Activated CD4-positive, alpha-beta T cell treated with anti-CD3 and anti-CD28 coated beads, Interleukin-2, amount 50 U/mL, for 48 hours (primary cell): ENCODE data around the gene COMMD10.
"Not testable (repeated sequence)": the region's sequence is repeated elsewhere in the genome, so short reads cannot be mapped to it uniquely, and the experiment has no call there.

Experiments used
- DNase-seq, 2 experiments: peaks; one replicate each; pipeline ENCODE4 v3.0.0-alpha.2; 2020

COMMD10 gene

DNA sequence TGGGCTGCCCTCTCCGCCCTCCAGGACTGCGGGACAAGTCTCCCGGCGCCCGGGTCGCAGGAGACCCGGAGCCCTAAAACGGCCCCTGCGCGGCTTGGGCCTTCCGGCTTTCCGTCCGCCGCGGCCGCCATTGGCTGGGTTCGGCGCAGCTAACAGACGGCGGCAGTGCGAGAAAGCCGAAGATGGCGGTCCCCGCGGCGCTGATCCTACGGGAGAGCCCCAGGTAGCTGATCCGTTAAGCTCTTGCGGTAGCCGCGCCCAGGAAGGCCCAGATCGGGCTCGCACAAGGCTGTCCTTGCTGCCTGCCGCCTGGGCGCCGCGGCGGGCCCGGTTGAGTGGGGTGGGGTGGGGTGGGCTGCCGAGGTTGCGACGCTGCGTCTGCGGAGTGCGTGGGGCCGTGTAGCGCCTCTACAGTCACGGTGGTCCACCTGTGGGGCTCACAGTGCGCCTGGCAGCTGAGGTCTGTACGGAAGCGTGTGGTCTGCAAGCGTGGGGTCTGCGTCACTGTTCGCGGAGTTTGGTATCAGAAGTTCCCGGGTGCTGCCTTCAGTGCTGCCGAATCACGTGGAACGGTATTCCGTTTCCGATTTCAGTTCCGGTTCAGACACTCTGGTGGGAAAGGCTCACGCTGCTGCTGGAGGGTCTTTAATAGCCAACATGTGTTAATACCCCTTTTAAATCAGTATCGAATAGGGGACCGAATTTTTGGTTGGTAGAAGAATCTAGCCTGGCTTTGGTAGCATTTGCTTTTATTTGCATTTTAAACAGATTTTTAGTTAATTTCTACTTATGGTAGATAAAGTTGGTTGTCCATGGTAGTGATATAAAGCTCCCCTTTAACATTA is at the start of gene COMMD10:
COMMD10 (plus strand) TSS at position 155 of the 845 bp plus-strand sequence.
- DNase-seq = peak; percentile 71 to 77

- DNase-seq = no peak
These were observed 49.7 kb upstream of the COMMD10 start for GRCh38 chr5:116035123-116035522.

DNA sequence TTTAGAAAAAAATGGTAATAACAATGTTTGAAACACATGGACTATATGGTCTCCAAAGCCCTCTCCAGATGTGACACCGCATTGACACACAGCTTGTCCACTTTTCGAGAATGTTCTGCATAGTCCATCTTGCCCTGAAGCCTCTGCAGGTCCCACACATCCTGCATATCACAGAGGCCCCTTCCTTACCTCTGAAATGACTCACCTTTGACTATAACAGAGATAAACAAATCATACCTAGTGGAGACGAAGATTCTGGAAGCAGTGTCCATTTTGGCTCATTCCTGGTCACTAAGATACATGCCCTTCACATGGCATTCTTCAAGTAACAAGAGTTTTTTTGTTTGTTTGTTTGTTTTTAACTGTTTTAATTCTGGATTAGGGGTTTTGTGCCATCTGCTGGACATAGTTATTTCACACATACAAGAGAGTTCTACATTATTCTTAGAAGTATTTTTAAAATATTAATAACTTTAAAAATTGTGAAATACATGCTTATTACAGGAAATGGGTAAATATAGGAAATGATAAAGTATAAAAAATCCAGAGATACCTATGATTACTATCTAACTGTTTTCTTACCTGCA is 47.5 kb upstream of the COMMD10 start:
- no peak for DNase-seq

- DNase-seq = no peak
These were observed 46.0 kb upstream of the COMMD10 start for GRCh38 chr5:116038817-116039216.

DNA sequence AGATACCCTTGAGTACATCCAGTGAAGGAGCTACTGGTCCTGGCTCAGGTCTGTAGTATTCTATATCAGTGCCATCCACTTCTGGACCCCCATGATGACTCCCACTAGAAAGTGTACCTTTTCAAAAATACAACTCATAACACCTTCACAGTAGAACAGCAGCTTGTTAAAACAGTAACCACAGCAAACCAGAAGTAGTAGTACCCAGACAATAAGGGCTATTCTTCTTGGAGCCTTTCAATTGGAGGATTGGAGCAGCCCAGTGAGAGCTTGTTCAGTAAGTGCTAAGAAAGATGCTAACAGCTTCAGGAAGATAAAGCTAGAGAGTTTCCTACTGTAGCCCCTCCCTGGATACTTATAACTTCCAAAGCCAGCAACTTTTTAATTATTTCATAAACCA is 42.5 kb upstream of the COMMD10 start:
- no peak for DNase-seq

DNA sequence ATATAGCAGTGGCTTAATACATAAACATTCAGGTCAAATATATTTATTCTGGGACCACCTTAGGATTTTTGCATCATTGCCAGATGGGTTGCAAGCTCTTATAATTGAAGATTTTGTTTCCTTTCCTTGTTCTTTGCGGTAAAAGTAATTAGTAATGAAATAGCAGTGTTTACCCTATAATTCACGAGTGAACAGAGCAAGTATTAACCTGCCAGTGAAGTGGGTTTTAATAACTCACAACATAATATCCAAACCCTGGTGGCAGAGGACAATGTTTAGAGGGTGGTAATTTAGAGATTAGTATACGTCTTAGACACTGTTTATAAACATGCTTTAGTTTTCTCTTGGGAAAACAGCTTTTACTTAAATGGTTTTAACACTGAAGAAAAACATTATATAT is 40.8 kb upstream of the COMMD10 start:
- no peak for DNase-seq

GRCh38 chr5:116045821-116046220 is 39.0 kb upstream of the COMMD10 start:
- no peak for DNase-seq

DNA sequence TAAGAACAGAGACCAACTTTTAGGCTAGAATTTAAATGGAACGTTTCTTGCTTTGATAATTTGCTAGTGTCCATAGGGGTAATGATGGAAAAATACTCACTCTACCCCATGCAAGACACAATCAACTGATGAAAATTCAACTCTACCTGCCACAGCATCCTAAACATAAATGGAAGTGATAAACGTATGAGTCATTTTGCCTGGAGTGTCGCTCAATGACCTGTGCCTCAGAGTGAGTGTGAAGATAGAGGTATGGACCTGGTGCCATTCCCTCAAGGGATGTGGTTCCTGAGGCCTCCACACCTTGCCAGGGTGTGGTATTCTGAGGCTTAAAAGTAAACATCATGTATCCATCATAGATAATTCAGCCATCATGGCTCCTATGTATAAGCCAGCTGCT is 38.6 kb upstream of the COMMD10 start:
- no peak for DNase-seq

DNA sequence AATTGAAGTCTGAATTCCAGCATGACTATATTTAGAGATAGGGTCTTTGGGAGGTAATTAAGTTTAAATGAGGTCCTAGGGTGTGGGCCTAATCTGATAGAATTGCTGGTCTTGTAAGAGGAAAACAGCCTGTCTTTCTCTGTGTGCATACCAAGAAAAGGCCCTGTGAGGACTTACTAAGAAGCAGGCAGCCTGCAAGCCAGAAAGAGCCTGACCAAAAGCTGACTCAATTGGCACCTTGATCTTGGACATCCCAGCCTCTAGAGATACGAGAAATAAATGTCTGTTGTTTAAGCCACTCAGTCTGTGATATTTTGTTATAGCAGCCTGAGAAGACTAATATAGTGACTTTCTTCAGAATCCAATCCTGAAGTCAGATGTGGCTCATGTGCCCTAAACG is 38.0 kb upstream of the COMMD10 start:
- no peak for DNase-seq

DNA sequence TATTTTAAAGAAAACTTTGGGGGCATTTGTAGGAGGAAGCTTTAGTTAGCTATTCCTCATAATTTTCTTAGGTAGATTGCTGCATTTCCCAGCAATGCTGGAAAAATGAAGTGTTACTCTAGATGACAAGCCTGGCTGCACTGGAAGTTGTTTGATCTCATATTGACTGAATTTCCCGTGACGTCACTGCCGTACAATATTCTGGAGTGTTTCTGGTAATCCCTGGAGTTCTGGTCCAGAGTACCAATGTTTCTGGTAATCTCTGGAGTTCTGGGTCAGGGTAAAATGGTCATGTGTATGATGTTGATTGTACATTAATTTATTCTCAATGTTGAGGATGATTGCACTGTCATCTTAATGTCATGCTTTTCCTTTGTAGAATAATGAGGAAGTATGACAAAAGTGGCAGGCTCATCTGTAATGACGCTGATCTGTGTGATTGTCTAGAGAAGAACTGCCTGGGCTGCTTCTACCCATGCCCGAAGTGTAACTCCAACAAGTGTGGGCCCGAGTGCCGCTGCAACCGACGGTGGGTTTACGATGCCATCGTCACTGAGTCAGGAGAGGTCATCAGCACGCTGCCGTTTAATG is 26.4 kb upstream of the COMMD10 start:
- no peak for DNase-seq

- DNase-seq = no peak
These were observed 22.5 kb upstream of the COMMD10 start for GRCh38 chr5:116062352-116062751.

DNA sequence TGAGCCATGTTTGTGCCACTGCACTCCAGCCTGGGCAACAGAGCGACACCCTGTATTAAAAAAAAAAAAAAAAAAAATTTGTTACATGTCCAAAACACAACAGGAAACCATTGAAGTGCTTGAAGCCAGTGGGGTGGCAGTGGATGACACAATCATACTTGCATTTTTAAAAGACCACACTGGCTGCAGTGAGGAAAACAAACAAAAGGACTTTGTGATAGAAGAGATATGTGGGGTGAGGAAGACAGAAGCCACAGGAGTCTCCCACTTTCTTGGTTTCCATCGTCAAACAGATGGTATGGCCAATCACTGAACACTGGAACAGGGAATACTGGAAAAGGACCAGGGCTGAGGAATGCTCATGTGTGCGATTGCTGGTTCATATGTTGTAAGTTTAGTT is 20.9 kb upstream of the COMMD10 start:
- DNase-seq = no peak

GRCh38 chr5:116068028-116068632 is 16.7 kb upstream of the COMMD10 start:
- peak in 1 of 2 experiments; percentile 19 for DNase-seq

DNA sequence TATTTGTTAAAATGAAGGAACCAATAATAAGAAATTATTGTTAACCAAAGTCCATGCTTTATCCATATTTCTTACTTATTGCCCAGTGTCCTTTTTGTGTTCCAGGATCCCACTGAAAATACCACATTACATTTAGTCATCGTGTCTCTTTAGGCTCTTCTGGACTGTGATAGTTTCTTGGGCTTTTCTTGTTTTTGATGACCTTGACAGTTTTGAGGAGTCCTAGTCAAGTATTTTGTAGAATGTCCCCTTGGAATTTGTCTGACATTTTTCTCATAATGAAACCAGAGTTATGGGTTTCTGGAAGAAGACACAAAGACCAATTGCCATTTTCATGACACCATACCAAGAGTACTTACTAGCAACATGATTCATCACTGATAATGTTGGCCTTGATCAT is 13.6 kb upstream of the COMMD10 start:
- no peak for DNase-seq

DNA sequence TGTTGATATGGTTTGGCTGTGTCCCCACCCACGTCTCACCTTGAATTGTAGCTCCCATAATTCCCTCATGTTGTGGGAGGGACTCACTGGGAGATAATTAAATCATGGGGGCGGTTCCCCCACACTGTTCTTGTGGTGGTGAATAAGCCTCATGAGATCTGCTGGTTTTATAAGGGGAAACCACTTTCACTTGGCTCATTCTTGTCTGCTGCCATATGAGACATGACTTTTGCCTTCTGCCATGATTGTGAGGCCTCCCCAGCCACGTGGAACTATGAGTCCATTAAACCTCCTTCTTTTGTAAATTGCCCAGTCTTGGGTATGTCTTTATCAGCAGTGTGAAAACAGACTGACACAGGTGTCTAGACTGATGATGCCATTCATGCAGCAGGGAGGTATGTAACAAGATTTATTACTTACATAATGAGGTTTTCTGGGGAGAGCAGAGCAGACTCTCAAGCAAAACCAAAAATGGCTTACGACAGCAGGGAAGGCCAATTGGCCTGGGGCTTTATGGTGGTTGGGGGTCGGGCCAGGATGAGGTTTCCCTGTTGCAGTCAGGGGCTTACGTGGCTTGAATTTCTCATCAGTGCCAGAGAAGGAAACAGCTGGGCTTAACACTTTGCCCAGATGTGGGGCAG is 9.5 kb upstream of the COMMD10 start:
- DNase-seq = no peak

DNA sequence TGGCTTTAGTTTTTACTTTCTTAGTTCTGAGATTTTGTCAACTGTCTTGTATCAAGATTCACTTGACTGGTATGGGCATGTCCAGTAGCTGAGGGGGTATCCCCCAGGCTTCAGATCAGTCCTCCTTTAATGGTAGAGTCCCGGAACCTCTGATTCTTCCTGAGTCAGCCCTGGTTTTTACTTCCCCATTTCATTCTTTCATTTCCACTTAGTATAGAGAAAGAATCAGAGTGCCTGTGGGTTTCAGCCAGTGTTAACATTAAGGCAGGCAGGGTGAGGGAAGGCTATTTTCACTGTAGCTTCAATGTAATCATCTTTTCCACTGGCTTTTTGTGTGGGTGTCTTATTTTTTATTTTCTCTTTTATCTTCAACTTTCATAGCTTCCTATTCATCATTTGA is 8.3 kb upstream of the COMMD10 start:
- peak in 1 of 2 experiments; percentile 11 for DNase-seq

DNA sequence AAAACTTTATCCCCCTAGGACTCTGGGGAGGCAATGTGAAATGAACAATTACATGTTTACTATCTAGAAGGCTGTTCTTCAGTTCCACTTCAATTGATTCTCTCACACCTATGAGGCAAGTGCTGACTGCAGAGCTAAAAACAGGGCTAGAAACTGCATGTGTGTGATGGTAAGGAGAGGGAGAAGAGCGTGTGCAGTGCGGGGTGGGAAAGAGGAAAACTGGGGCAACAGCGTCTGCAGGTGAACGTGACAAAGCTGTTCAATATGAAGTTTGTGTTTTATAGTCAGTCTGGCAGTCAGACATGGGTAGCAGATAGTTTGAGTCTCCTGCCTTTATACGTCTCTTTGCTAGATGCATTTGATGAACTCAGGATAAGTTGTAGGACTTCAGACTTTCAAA is 6.6 kb upstream of the COMMD10 start:
- DNase-seq = no peak

GRCh38 chr5:116084287-116084691 is 536 bp upstream of the COMMD10 start:
- peak; percentile 36 to 46 for DNase-seq

GRCh38 chr5:116086309-116086708 is 1.5 kb downstream of the COMMD10 start:
- not testable (repeated sequence) for DNase-seq

DNA sequence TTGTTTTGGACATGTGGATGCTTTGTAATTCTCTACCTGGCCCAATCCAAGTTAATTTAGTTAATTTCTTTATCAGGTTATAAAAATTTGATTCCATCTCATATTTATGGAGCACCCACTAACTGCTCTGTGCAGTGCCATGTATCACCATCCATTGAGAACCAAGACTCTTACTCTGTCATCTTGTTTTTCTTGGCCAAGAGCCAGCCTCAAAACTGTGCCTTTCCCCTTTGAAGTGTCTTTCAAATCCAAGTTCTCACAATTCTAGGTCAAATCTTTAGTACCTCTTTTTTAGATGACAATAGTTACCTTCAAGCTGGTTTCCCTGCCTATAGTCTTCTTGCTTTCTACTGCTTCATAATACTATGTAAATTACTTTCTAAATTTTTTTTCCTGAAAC is 3.2 kb downstream of the COMMD10 start:
- DNase-seq = no peak

- DNase-seq = no peak
These were observed 5.5 kb downstream of the COMMD10 start for GRCh38 chr5:116090302-116090701.

GRCh38 chr5:116091416-116091815 is 6.6 kb downstream of the COMMD10 start:
- no peak for DNase-seq

DNA sequence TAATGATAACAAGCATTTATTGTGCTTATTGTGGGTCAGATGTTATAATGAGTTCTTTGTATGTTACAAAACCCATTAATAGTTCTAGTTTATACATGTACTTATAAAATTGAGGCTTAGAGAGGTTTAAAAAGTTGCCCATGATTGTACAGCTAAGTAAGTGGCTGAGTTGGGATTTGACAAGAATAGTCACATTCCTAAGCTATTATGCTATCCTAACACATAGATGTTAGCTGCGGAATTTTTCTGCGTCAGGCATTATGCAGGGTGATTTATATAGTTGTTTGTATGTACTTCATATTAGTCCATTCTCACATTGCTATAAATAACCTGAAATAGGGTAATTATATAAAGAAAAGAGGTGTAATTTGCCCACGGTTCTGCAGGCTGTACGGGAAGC is 12.5 kb downstream of the COMMD10 start:
- no peak for DNase-seq
